GM12878 (cell line): ENCODE results near the gene FABP1.

Source experiments
- CHD2 ChIP-seq: IDR thresholded peaks from 2 replicates; pipeline ENCODE4 v1.6.1; 2011; ENCODE audit warnings: low read depth, low read length, improper control_type of control experiment, borderline replicate concordance
- EED ChIP-seq: sonication (generic); IDR thresholded peaks from 2 replicates; pipeline ENCODE4 v1.6.1; 2016; ENCODE audit warnings: antibody characterized with exemption, low read depth
- MXI1 ChIP-seq: fragments of 150-350 bp; IDR thresholded peaks from 2 replicates; pipeline ENCODE4 v1.6.1; 2011; ENCODE audit warnings: low read depth, mild to moderate bottlenecking, inconsistent platforms, low read length, improper control_type of control experiment
- NFIC ChIP-seq: IDR thresholded peaks from 2 replicates; pipeline ENCODE4 v1.6.1; 2012; ENCODE audit warnings: low read depth, mild to moderate bottlenecking, inconsistent platforms, low read length, moderate library complexity
- POLR2A ChIP-seq: IDR thresholded peaks from 2 replicates; pipeline ENCODE4 v1.6.1; 2011; ENCODE audit warnings: low read depth, mild to moderate bottlenecking, low read length
- SMC3 ChIP-seq: IDR thresholded peaks from 2 replicates; pipeline ENCODE4 v1.6.1; 2011; ENCODE audit warnings: low read length, improper control_type of control experiment, borderline replicate concordance
- SP1 ChIP-seq: IDR thresholded peaks from one replicate; pipeline ENCODE4 v1.6.1; 2011; ENCODE audit warnings: low read depth, low read length
- STAT1 ChIP-seq: fragments of 450-650 bp; conservative IDR thresholded peaks from 2 replicates; pipeline ENCODE4 v1.6.1; 2014; ENCODE audit warnings: antibody characterized with exemption, mild to moderate bottlenecking
- TCF3 ChIP-seq: IDR thresholded peaks from 2 replicates; pipeline ENCODE4 v1.6.1; 2012; ENCODE audit warnings: low read depth, mild to moderate bottlenecking, low read length, borderline replicate concordance; ENCODE audit not compliant: insufficient read depth
- YY1 ChIP-seq: IDR thresholded peaks from 2 replicates; pipeline ENCODE4 v1.6.1; 2011; ENCODE audit warnings: low read depth, mild to moderate bottlenecking, low read length
- TF ChIP-seq, protein P1 (sequence below), 3 experiments: IDR thresholded peaks in 2 of 3; conservative IDR thresholded peaks in 1 of 3; 2 replicates each; pipeline ENCODE4 v1.5.1; 2011; ENCODE audit warnings: low read depth in 3 of 3, low read length in 3 of 3, mild to moderate bottlenecking in 3 of 3, control low read depth in 2 of 3, moderate library complexity in 2 of 3, inconsistent platforms in 1 of 3, mixed read lengths in 1 of 3; ENCODE audit not compliant: control insufficient read depth in 2 of 3, insufficient read depth in 1 of 3; ENCODE audit errors: extremely low read depth in 1 of 3
- TF ChIP-seq, protein P2 (sequence below): IDR thresholded peaks from 2 replicates; pipeline ENCODE4 v1.6.1; 2012; ENCODE audit warnings: low read depth, low read length, improper control_type of control experiment
- TF ChIP-seq, protein P3 (sequence below): fragments of 450-650 bp; formaldehyde crosslinking; IDR thresholded peaks from 2 replicates; pipeline ENCODE4 v1.5.0; 2022; ENCODE audit warnings: mild to moderate bottlenecking, missing genetic modification characterization
- TF ChIP-seq, protein P4 (sequence below): IDR thresholded peaks from 2 replicates; pipeline ENCODE4 v1.6.1; 2012; ENCODE audit warnings: mild to moderate bottlenecking, low read depth, low read length

DNA sequence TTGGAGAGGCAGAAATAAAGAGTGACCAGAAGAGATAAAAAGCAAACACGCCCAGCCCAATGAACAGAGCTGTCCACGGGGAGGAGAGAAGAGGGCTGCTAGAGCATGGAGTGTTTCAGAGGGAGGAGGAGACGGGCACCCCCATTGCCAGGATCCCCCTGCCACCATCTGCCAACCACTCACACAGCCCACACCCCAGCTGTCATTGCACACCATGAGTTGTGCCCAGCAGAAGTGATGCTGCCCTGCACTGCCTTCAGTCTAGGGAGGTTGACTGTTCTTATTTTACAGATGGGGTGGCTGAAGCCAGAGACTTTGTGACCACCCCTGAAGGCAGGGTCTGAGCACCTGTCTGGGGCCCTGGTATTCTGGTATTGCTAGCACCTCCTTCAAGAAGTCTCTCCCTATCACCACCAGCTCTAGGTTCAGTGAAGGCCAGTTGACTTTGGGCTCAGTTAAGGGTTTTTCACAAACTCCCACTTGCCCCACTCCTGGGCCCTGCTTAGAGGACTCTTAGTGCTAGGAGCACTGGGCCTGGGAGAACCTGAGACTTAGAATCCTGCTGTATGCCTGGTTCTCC lies 2.4 kb downstream of the FABP1 start:
- TF ChIP-seq, protein P1, sequence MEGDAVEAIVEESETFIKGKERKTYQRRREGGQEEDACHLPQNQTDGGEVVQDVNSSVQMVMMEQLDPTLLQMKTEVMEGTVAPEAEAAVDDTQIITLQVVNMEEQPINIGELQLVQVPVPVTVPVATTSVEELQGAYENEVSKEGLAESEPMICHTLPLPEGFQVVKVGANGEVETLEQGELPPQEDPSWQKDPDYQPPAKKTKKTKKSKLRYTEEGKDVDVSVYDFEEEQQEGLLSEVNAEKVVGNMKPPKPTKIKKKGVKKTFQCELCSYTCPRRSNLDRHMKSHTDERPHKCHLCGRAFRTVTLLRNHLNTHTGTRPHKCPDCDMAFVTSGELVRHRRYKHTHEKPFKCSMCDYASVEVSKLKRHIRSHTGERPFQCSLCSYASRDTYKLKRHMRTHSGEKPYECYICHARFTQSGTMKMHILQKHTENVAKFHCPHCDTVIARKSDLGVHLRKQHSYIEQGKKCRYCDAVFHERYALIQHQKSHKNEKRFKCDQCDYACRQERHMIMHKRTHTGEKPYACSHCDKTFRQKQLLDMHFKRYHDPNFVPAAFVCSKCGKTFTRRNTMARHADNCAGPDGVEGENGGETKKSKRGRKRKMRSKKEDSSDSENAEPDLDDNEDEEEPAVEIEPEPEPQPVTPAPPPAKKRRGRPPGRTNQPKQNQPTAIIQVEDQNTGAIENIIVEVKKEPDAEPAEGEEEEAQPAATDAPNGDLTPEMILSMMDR (IDR thresholded peaks at IDR 0.05 in 2 of 3, conservative IDR thresholded peaks at IDR 0.05 in 1 of 3; ENCODE audit: control insufficient read depth in 2 of 3, extremely low read depth in 1 of 3, insufficient read depth in 1 of 3, low read depth in 3 of 3, low read length in 3 of 3): no peak
- TF ChIP-seq POLR2A (no peak), TCF3 (no peak), NFIC (no peak), STAT1 (no peak), SMC3 (no peak), YY1 (no peak), MXI1 (no peak), EED (no peak), CHD2 (no peak), SP1 (no peak)
- TF ChIP-seq, protein P2, sequence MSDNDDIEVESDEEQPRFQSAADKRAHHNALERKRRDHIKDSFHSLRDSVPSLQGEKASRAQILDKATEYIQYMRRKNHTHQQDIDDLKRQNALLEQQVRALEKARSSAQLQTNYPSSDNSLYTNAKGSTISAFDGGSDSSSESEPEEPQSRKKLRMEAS: no peak
- TF ChIP-seq, protein P3, sequence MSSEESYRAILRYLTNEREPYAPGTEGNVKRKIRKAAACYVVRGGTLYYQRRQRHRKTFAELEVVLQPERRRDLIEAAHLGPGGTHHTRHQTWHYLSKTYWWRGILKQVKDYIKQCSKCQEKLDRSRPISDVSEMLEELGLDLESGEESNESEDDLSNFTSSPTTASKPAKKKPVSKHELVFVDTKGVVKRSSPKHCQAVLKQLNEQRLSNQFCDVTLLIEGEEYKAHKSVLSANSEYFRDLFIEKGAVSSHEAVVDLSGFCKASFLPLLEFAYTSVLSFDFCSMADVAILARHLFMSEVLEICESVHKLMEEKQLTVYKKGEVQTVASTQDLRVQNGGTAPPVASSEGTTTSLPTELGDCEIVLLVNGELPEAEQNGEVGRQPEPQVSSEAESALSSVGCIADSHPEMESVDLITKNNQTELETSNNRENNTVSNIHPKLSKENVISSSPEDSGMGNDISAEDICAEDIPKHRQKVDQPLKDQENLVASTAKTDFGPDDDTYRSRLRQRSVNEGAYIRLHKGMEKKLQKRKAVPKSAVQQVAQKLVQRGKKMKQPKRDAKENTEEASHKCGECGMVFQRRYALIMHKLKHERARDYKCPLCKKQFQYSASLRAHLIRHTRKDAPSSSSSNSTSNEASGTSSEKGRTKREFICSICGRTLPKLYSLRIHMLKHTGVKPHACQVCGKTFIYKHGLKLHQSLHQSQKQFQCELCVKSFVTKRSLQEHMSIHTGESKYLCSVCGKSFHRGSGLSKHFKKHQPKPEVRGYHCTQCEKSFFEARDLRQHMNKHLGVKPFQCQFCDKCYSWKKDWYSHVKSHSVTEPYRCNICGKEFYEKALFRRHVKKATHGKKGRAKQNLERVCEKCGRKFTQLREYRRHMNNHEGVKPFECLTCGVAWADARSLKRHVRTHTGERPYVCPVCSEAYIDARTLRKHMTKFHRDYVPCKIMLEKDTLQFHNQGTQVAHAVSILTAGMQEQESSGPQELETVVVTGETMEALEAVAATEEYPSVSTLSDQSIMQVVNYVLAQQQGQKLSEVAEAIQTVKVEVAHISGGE (CRISPR knock-in tag): no peak
- TF ChIP-seq, protein P4, sequence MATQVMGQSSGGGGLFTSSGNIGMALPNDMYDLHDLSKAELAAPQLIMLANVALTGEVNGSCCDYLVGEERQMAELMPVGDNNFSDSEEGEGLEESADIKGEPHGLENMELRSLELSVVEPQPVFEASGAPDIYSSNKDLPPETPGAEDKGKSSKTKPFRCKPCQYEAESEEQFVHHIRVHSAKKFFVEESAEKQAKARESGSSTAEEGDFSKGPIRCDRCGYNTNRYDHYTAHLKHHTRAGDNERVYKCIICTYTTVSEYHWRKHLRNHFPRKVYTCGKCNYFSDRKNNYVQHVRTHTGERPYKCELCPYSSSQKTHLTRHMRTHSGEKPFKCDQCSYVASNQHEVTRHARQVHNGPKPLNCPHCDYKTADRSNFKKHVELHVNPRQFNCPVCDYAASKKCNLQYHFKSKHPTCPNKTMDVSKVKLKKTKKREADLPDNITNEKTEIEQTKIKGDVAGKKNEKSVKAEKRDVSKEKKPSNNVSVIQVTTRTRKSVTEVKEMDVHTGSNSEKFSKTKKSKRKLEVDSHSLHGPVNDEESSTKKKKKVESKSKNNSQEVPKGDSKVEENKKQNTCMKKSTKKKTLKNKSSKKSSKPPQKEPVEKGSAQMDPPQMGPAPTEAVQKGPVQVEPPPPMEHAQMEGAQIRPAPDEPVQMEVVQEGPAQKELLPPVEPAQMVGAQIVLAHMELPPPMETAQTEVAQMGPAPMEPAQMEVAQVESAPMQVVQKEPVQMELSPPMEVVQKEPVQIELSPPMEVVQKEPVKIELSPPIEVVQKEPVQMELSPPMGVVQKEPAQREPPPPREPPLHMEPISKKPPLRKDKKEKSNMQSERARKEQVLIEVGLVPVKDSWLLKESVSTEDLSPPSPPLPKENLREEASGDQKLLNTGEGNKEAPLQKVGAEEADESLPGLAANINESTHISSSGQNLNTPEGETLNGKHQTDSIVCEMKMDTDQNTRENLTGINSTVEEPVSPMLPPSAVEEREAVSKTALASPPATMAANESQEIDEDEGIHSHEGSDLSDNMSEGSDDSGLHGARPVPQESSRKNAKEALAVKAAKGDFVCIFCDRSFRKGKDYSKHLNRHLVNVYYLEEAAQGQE: no peak
